IMR-90 (cell line): Measurements from ENCODE around the gene IRF6. TPM values are rescaled to one million over a fixed set of nuclear protein-coding genes. Genes with fewer than 3 reads are reported as not detected.

ENCODE experiments used
- ATAC-seq: fragments of 200-7000 bp; cut with Tn5 transposase; 2 replicates; pipeline ENCODE4 v1.9.1; 2020; ENCODE audit warnings: low read depth, mild to moderate bottlenecking, moderate library complexity
- BruUV-seq: library from RNA; stranded (reverse); fragments of 400-500 nt; replicated peaks from 2 replicates; lab custom pipeline; 2021; lab: Mats Ljungman, UMichigan
- CTCF ChIA-PET: fragments of 300-600 bp; formaldehyde crosslinking; extraction: SDS; loops from one replicate; lab custom pipeline; 2021; ENCODE audit warnings: antibody characterized with exemption; lab: Yijun Ruan, JAX
- POLR2A ChIA-PET: fragments of 300-600 bp; sonication (Branson Sonifier 250); formaldehyde crosslinking; loops from one replicate; lab custom pipeline; 2022; ENCODE audit warnings: antibody characterized with exemption; ENCODE audit not compliant: unreplicated experiment; lab: Charles Lee
- DNase-seq: peaks from one replicate; pipeline ENCODE4 v3.0.0; 2013
- H2AFZ ChIP-seq: replicated peaks from 2 replicates; pipeline ENCODE3; 2013; ENCODE audit warnings: low read length, mild to moderate bottlenecking; ENCODE audit not compliant: poor library complexity
- H2AK5ac ChIP-seq: 2 replicates; pipeline ENCODE4 v1.6.1; 2013; ENCODE audit warnings: low read depth, low read length, inconsistent platforms
- H2AK9ac ChIP-seq: replicated peaks from 2 replicates; pipeline ENCODE3; 2013; ENCODE audit warnings: mild to moderate bottlenecking, low read depth, low read length, moderate library complexity; ENCODE audit not compliant: poor library complexity
- H2BK120ac ChIP-seq: 2 replicates; pipeline ENCODE4 v1.6.1; 2013; ENCODE audit warnings: low read depth, low read length, inconsistent platforms
- H2BK15ac ChIP-seq: 3 replicates; pipeline ENCODE4 v1.6.1; 2013; ENCODE audit warnings: low read depth, low read length, inconsistent platforms
- H2BK20ac ChIP-seq: 2 replicates; pipeline ENCODE4 v1.6.1; 2013; ENCODE audit warnings: low read depth, mild to moderate bottlenecking, inconsistent platforms, low read length, moderate library complexity
- H2BK5ac ChIP-seq: 2 replicates; pipeline ENCODE4 v1.6.1; 2013; ENCODE audit warnings: mild to moderate bottlenecking, low read depth, low read length, inconsistent platforms; ENCODE audit not compliant: poor library complexity, severe bottlenecking
- H3K14ac ChIP-seq: replicated peaks from 2 replicates; pipeline ENCODE4 v1.6.1; 2013; ENCODE audit warnings: low read depth, low read length, inconsistent platforms
- H3K18ac ChIP-seq: 2 replicates; pipeline ENCODE4 v1.6.1; 2013; ENCODE audit warnings: low read depth, low read length, control low read depth
- H3K23ac ChIP-seq: 2 replicates; pipeline ENCODE4 v1.6.1; 2013; ENCODE audit warnings: low read depth, low read length, inconsistent platforms
- H3K27ac ChIP-seq: 2 replicates; pipeline ENCODE4 v1.5.1; 2013; ENCODE audit warnings: mild to moderate bottlenecking, control low read depth, low read length; ENCODE audit not compliant: insufficient read depth
- H3K27me3 ChIP-seq: 2 replicates; pipeline ENCODE4 v1.6.1; 2013; ENCODE audit warnings: low read length; ENCODE audit not compliant: control insufficient read depth, insufficient read depth
- H3K36me3 ChIP-seq: 2 replicates; pipeline ENCODE4 v1.6.1; 2013; ENCODE audit warnings: low read length, mixed read lengths; ENCODE audit not compliant: control insufficient read depth, insufficient read depth
- H3K4ac ChIP-seq: 2 replicates; pipeline ENCODE4 v1.6.1; 2013; ENCODE audit warnings: low read depth, low read length, inconsistent platforms
- H3K4me1 ChIP-seq: 2 replicates; pipeline ENCODE4 v1.6.1; 2013; ENCODE audit warnings: low read length, mixed read lengths; ENCODE audit not compliant: control insufficient read depth, insufficient read depth
- H3K4me2 ChIP-seq: 2 replicates; pipeline ENCODE4 v1.6.1; 2013; ENCODE audit warnings: low read depth, mild to moderate bottlenecking, control low read depth, low read length, moderate library complexity
- H3K4me3 ChIP-seq: 2 replicates; pipeline ENCODE4 v1.5.1; 2013; ENCODE audit warnings: low read depth, mild to moderate bottlenecking, control low read depth, low read length, moderate library complexity; ENCODE audit not compliant: insufficient read depth
- H3K56ac ChIP-seq: 2 replicates; pipeline ENCODE4 v1.6.1; 2013; ENCODE audit warnings: low read length, inconsistent platforms; ENCODE audit not compliant: insufficient read depth; ENCODE audit errors: extremely low read depth
- H3K79me1 ChIP-seq, 2 experiments: 2 replicates each; pipeline ENCODE4 v1.6.1; 2013; ENCODE audit warnings: low read length in 2 of 2, inconsistent platforms in 1 of 2, low read depth in 1 of 2
- H3K9ac ChIP-seq: 2 replicates; pipeline ENCODE4 v1.6.1; 2013; ENCODE audit warnings: low read depth, low read length, control low read depth
- H3K9me1 ChIP-seq: 2 replicates; pipeline ENCODE4 v1.6.1; 2013; ENCODE audit warnings: low read length, inconsistent platforms; ENCODE audit not compliant: insufficient read depth
- H3K9me3 ChIP-seq: 2 replicates; pipeline ENCODE4 v1.6.1; 2013; ENCODE audit warnings: low read length; ENCODE audit not compliant: control insufficient read depth, insufficient read depth
- H4K20me1 ChIP-seq: 2 replicates; pipeline ENCODE4 v1.6.1; 2013; ENCODE audit warnings: low read length, inconsistent platforms; ENCODE audit not compliant: insufficient read depth
- H4K5ac ChIP-seq: 2 replicates; pipeline ENCODE4 v1.6.1; 2013; ENCODE audit warnings: mild to moderate bottlenecking, low read depth, low read length, control low read depth
- H4K8ac ChIP-seq, 2 experiments: 2 replicates each; pipeline ENCODE4 v1.6.1; 2013; ENCODE audit warnings: low read depth in 2 of 2, low read length in 2 of 2, control low read depth in 1 of 2, inconsistent platforms in 1 of 2
- H4K91ac ChIP-seq: 2 replicates; pipeline ENCODE4 v1.6.1; 2013; ENCODE audit warnings: low read depth, low read length, inconsistent platforms; ENCODE audit not compliant: insufficient read depth
- CEBPB ChIP-seq: IDR thresholded peaks from 2 replicates; pipeline ENCODE4 v1.6.1; 2012; ENCODE audit warnings: low read depth, low read length, improper control_type of control experiment
- ELK1 ChIP-seq: fragments of 150-350 bp; IDR thresholded peaks from 2 replicates; pipeline ENCODE4 v1.6.1; 2016; ENCODE audit warnings: low read depth, mild to moderate bottlenecking, low read length, moderate library complexity, borderline replicate concordance
- MAFK ChIP-seq: IDR thresholded peaks from 2 replicates; pipeline ENCODE4 v1.6.1; 2012; ENCODE audit warnings: low read depth, low read length, improper control_type of control experiment
- NFE2L2 ChIP-seq: fragments of 150-350 bp; IDR thresholded peaks from 2 replicates; pipeline ENCODE4 v1.6.1; 2016; ENCODE audit warnings: low read depth, mild to moderate bottlenecking, low read length
- RAD21 ChIP-seq: IDR thresholded peaks from 2 replicates; pipeline ENCODE4 v1.6.1; 2012; ENCODE audit warnings: low read length, improper control_type of control experiment
- RCOR1 ChIP-seq: IDR thresholded peaks from 2 replicates; pipeline ENCODE4 v1.6.1; 2012; ENCODE audit warnings: mild to moderate bottlenecking, low read length, improper control_type of control experiment; ENCODE audit not compliant: insufficient replicate concordance
- SMC3 ChIP-seq: fragments of 150-350 bp; IDR thresholded peaks from 2 replicates; pipeline ENCODE4 v1.6.1; 2016; ENCODE audit warnings: low read depth, mild to moderate bottlenecking, antibody characterized with exemption, low read length, moderate library complexity
- WGBS, 2 experiments: methylation state at CpG; one replicate each; pipeline versions ENCODE4 v1.1.5 to v1.1.7; 2013; ENCODE audit warnings: missing lambda C conversion rate in 2 of 2; ENCODE audit not compliant: insufficient read length in 1 of 2; ENCODE audit errors: extremely low coverage in 2 of 2; 5-methylcytosine and 5-hydroxymethylcytosine counted together
- dilution Hi-C: fragments of 300-500 bp; cut with HindIII; formaldehyde crosslinking; loops from one replicate; pipeline ENCODE4 v1.14.3; 2018; ENCODE audit warnings: low sequenced_read_pairs; ENCODE audit not compliant: unreplicated experiment
- in situ Hi-C: fragments of 300-500 bp; cut with MboI; formaldehyde crosslinking; loops from 3 replicates; pipeline ENCODE4 v1.14.3; 2019; ENCODE audit warnings: low sequenced_read_pairs, inconsistent platforms, mixed read lengths
- intact Hi-C: fragments of 100-400 bp; cut with micrococcal nuclease; formaldehyde crosslinking; loops from 2 replicates; pipeline ENCODE4 v1.10.0; 2022
- polyA plus RNA-seq, 3 experiments: library from polyadenylated mRNA; depleted of rRNA; stranded (reverse); fragments of >200 nt; gene quantifications; 2 replicates each; pipeline ENCODE4 v1.2.3, GENCODE V29; 2012; ENCODE audit warnings: low replicate concordance in 1 of 3
- total RNA-seq: library from RNA; depleted of rRNA; stranded (reverse); fragments of >200 nt; gene quantifications from 2 replicates; pipeline ENCODE4 v1.2.3, GENCODE V29; 2012
- TF ChIP-seq, protein P1 (sequence below): conservative IDR thresholded peaks from 2 replicates; pipeline ENCODE4 v1.5.1; 2012; ENCODE audit warnings: mild to moderate bottlenecking, low read depth, low read length, improper control_type of control experiment
- TF ChIP-seq, protein P2 (sequence below): fragments of 150-350 bp; IDR thresholded peaks from 2 replicates; pipeline ENCODE4 v1.6.1; 2017; ENCODE audit warnings: mild to moderate bottlenecking, antibody characterized with exemption, low read length, low read depth

IRF6 gene
- total and polyA plus RNA-seq, 2 of the 4 experiments (the other 2 are of a cell fraction) = 1.2 to 2.9 TPM

- in situ Hi-C loops = no loop called here
- CTCF ChIA-PET = interaction anchor here (0.6 to 1.1 kb wide), 2 partner anchors 22 to 46 kb away, joined by 3 to 6 read pairs; no protein-coding TSS in a partner anchor
- peaks cover 34% of the 10 kb centered on the region for H3K36me3 ChIP-seq
Observed at GRCh38 chr1:209845408-209845725, 39.4 kb upstream of the IRF6 start.

More at GRCh38 chr1:209845408-209845725, 39.4 kb upstream of the IRF6 start:
- no CpG with 5 or more reads among the region's 1 CpG for WGBS, 2 experiments
- H3K23ac ChIP-seq = peak overlapping the region; percentile 1; the same call in 1 of the 2 replicates
- no peak overlapping the region for H3K18ac ChIP-seq
- POLR2A ChIA-PET = interaction anchor here (0.6 kb wide), 2 partner anchors 11 to 47 kb away, joined by 3 read pairs; no protein-coding TSS in a partner anchor
- H4K91ac ChIP-seq = no peak overlapping the region
- H3K14ac ChIP-seq = peak overlapping the region; percentile 10; the same call in 1 of the 2 replicates
- no peak overlapping the region for H3K9ac ChIP-seq
- H3K4ac ChIP-seq = peak overlapping the region; percentile 51; the same call in 1 of the 2 replicates
- TF ChIP-seq, protein P1, sequence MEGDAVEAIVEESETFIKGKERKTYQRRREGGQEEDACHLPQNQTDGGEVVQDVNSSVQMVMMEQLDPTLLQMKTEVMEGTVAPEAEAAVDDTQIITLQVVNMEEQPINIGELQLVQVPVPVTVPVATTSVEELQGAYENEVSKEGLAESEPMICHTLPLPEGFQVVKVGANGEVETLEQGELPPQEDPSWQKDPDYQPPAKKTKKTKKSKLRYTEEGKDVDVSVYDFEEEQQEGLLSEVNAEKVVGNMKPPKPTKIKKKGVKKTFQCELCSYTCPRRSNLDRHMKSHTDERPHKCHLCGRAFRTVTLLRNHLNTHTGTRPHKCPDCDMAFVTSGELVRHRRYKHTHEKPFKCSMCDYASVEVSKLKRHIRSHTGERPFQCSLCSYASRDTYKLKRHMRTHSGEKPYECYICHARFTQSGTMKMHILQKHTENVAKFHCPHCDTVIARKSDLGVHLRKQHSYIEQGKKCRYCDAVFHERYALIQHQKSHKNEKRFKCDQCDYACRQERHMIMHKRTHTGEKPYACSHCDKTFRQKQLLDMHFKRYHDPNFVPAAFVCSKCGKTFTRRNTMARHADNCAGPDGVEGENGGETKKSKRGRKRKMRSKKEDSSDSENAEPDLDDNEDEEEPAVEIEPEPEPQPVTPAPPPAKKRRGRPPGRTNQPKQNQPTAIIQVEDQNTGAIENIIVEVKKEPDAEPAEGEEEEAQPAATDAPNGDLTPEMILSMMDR = no peak
- no peak for TF ChIP-seq MAFK
- TF ChIP-seq NFE2L2 = no peak
- no peak for TF ChIP-seq CEBPB
- no peak for TF ChIP-seq RAD21
- no peak for TF ChIP-seq SMC3
- no peak for TF ChIP-seq ELK1
- no peak for TF ChIP-seq RCOR1
- TF ChIP-seq, protein P2, sequence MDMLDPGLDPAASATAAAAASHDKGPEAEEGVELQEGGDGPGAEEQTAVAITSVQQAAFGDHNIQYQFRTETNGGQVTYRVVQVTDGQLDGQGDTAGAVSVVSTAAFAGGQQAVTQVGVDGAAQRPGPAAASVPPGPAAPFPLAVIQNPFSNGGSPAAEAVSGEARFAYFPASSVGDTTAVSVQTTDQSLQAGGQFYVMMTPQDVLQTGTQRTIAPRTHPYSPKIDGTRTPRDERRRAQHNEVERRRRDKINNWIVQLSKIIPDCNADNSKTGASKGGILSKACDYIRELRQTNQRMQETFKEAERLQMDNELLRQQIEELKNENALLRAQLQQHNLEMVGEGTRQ = no peak
- no peak overlapping the region for H4K5ac ChIP-seq
- ATAC-seq = no peak
- no peak overlapping the region; the same call in 1 of the 2 replicates for H2AK5ac ChIP-seq
- H4K8ac ChIP-seq = no peak overlapping the region
- H3K4me1 ChIP-seq = peaks cover 4% of the 10 kb centered on the region
- H3K27me3 ChIP-seq = no peaks in the 10 kb centered on the region
- dilution Hi-C loops (no loop called here), intact Hi-C loops (no loop called here)
- H3K27ac ChIP-seq = no peak overlapping the region
- H3K79me1 ChIP-seq = peaks cover 44 to 64% of the 10 kb centered on the region in 2 experiments
- no peak overlapping the region for H2AK9ac ChIP-seq
- no peaks in the 10 kb centered on the region for H4K20me1 ChIP-seq
- no TSS peak for BruUV-seq
- H3K4me2 ChIP-seq = no peak overlapping the region
- H3K4me3 ChIP-seq = no peak overlapping the region
- no peak overlapping the region for H2BK5ac ChIP-seq
- no peak for DNase-seq
- H2BK120ac ChIP-seq = peak overlapping the region; percentile 21; the same call in 1 of the 2 replicates
- 0 out of 3 replicates have a peak overlapping the region, but pooled peaks have one; percentile 20 for H2BK15ac ChIP-seq
- H2AFZ ChIP-seq = no peak overlapping the region
- H3K56ac ChIP-seq = no peak overlapping the region
- H3K9me3 ChIP-seq = no peaks in the 10 kb centered on the region
- no peak overlapping the region for H2BK20ac ChIP-seq
- H3K9me1 ChIP-seq = peaks cover 20% of the 10 kb centered on the region
